ENCODE measurements around the gene ZNF423. TPM values are rescaled to one million over a fixed set of nuclear protein-coding genes. Genes with fewer than 3 reads are reported as not detected.

Gene ZNF423
- total RNA-seq, 1 experiment from 2014 or later = 11.1 TPM

- Histone ChIP-seq H3K27ac (ENCODE audit: low read depth, low read length, poor library complexity, severe bottlenecking) (no peak overlapping the region), H3K27me3 (replicated peaks; ENCODE audit: insufficient read depth, low read depth, low read length, poor library complexity) (peaks cover 13% of the 10 kb centered on the region), H3K36me3 (ENCODE audit: insufficient read depth, low read length, poor library complexity, severe bottlenecking) (no peaks in the 10 kb centered on the region), H3K9me3 (ENCODE audit: low read depth, low read length, poor library complexity, severe bottlenecking) (no peaks in the 10 kb centered on the region), H3K4me1 (ENCODE audit: insufficient read depth, low read length, poor library complexity, severe bottlenecking) (no peaks in the 10 kb centered on the region), H3K4me3 (ENCODE audit: low read depth, low read length, poor library complexity, severe bottlenecking) (no peak overlapping the region)
- TF ChIP-seq EZH2 (IDR thresholded peaks at IDR 0.05; ENCODE audit: borderline replicate concordance, low read depth, low read length, poor library complexity, severe bottlenecking) = no peak
- TF ChIP-seq CTCF (conservative IDR thresholded peaks at IDR 0.05; ENCODE audit: low read depth, low read length) = no peak
- intact Hi-C loops (cut with micrococcal nuclease; ENCODE audit: unreplicated experiment) = no loop called here
- no peak for DNase-seq (ENCODE audit: low spot score)
- CTCF ChIA-PET = no interaction called here
- BruUV-seq (replicated peaks) = no TSS peak
- POLR2A ChIA-PET (ENCODE audit: low non-redundant PET) = no interaction called here
Measured at GRCh38 chr16:49443576-49443975, 412.3 kb downstream of the ZNF423 start.

- ChIA-PET CTCF (no interaction called here), POLR2A (ENCODE audit: low non-redundant PET) (no interaction called here)
- H3K36me3 ChIP-seq (ENCODE audit: insufficient read depth, low read length, poor library complexity, severe bottlenecking) = no peaks in the 10 kb centered on the region
Measured at GRCh38 chr16:49442805-49443204, 413.1 kb downstream of the ZNF423 start.

GRCh38 chr16:49441366-49441780 is 414.5 kb downstream of the ZNF423 start:
- H3K4me3 ChIP-seq (ENCODE audit: low read depth, low read length, poor library complexity, severe bottlenecking) = no peak overlapping the region
- H3K9me3 ChIP-seq (ENCODE audit: low read depth, low read length, poor library complexity, severe bottlenecking) = no peaks in the 10 kb centered on the region
- no peak overlapping the region for H3K27ac ChIP-seq (ENCODE audit: low read depth, low read length, poor library complexity, severe bottlenecking)
- no TSS peak for BruUV-seq (replicated peaks)
- DNase-seq (ENCODE audit: low spot score) = peak; percentile 11
- ChIA-PET POLR2A (ENCODE audit: low non-redundant PET) (no interaction called here), CTCF (no interaction called here)
- H3K36me3 ChIP-seq (ENCODE audit: insufficient read depth, low read length, poor library complexity, severe bottlenecking) = no peaks in the 10 kb centered on the region
- intact Hi-C loops (cut with micrococcal nuclease; ENCODE audit: unreplicated experiment) = no loop called here
- TF ChIP-seq EZH2 (IDR thresholded peaks at IDR 0.05; ENCODE audit: borderline replicate concordance, low read depth, low read length, poor library complexity, severe bottlenecking) (no peak), CTCF (conservative IDR thresholded peaks at IDR 0.05; ENCODE audit: low read depth, low read length) (peak; percentile 21; the same call in 1 of the 2 replicates)
- peaks cover 26% of the 10 kb centered on the region for H3K27me3 ChIP-seq (replicated peaks; ENCODE audit: insufficient read depth, low read depth, low read length, poor library complexity)
- no peaks in the 10 kb centered on the region for H3K4me1 ChIP-seq (ENCODE audit: insufficient read depth, low read length, poor library complexity, severe bottlenecking)

More at GRCh38 chr16:49442805-49443204, 413.1 kb downstream of the ZNF423 start:
- H3K27me3 ChIP-seq (replicated peaks; ENCODE audit: insufficient read depth, low read depth, low read length, poor library complexity) = peaks cover 14% of the 10 kb centered on the region
- no peak for TF ChIP-seq CTCF (conservative IDR thresholded peaks at IDR 0.05; ENCODE audit: low read depth, low read length)
- no peak for TF ChIP-seq EZH2 (IDR thresholded peaks at IDR 0.05; ENCODE audit: borderline replicate concordance, low read depth, low read length, poor library complexity, severe bottlenecking)
- H3K4me1 ChIP-seq (ENCODE audit: insufficient read depth, low read length, poor library complexity, severe bottlenecking) = no peaks in the 10 kb centered on the region
- H3K4me3 ChIP-seq (ENCODE audit: low read depth, low read length, poor library complexity, severe bottlenecking) = no peak overlapping the region
- no peak for DNase-seq (ENCODE audit: low spot score)
- intact Hi-C loops (cut with micrococcal nuclease; ENCODE audit: unreplicated experiment) = no loop called here
- H3K9me3 ChIP-seq (ENCODE audit: low read depth, low read length, poor library complexity, severe bottlenecking) = no peaks in the 10 kb centered on the region
- BruUV-seq (replicated peaks) = no TSS peak
- no peak overlapping the region for H3K27ac ChIP-seq (ENCODE audit: low read depth, low read length, poor library complexity, severe bottlenecking)
